Effector memory CD8-positive, alpha-beta T cell (primary cell): ENCODE data around the gene RCE1.
"Not testable (repeated sequence)": the region's sequence is repeated elsewhere in the genome, so short reads cannot be mapped to it uniquely, and the experiment has no call there.

Source experiments
- ATAC-seq: fragments of 150-1000 bp; cut with Tn5 transposase; replicated peaks from 2 replicates; pipeline ENCODE4 v1.10.0; 2021; ENCODE audit warnings: mild to moderate bottlenecking, moderate library complexity
- DNase-seq, 3 experiments: peaks; one replicate each; pipeline ENCODE4 v3.0.0; 2021
- H3K27ac Mint-ChIP-seq, 2 donors: one replicate each; pipeline ENCODE4 v1.8.0; 2022; ENCODE audit warnings: mild to moderate bottlenecking in 2 of 2, mixed read lengths in 2 of 2, moderate library complexity in 2 of 2
- H3K27me3 Mint-ChIP-seq, 2 donors: one replicate each; pipeline ENCODE4 v1.8.0; 2022; ENCODE audit warnings: mixed read lengths in 2 of 2
- H3K36me3 Mint-ChIP-seq: one replicate; pipeline ENCODE4 v1.8.0; 2022; ENCODE audit warnings: mild to moderate bottlenecking, moderate library complexity, mixed read lengths; ENCODE audit not compliant: insufficient read depth
- H3K4me1 Mint-ChIP-seq, 2 donors: one replicate each; pipeline ENCODE4 v1.8.0; 2022; ENCODE audit warnings: low read depth in 2 of 2, mixed read lengths in 2 of 2
- H3K4me3 Mint-ChIP-seq, 2 donors: one replicate each; pipeline ENCODE4 v1.8.0; 2022; ENCODE audit warnings: mild to moderate bottlenecking in 2 of 2, mixed read lengths in 2 of 2, moderate library complexity in 2 of 2
- H3K9me3 Mint-ChIP-seq, 2 donors: one replicate each; pipeline ENCODE4 v1.8.0; 2022; ENCODE audit warnings: mixed read lengths in 2 of 2
- total RNA-seq, 9 experiments: gene quantifications; one replicate each; lab custom pipeline; 2026; lab: John Stamatoyannopoulos, UW

Gene RCE1, protein sequence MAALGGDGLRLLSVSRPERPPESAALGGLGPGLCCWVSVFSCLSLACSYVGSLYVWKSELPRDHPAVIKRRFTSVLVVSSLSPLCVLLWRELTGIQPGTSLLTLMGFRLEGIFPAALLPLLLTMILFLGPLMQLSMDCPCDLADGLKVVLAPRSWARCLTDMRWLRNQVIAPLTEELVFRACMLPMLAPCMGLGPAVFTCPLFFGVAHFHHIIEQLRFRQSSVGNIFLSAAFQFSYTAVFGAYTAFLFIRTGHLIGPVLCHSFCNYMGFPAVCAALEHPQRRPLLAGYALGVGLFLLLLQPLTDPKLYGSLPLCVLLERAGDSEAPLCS
- 20.7 to 32.5 (median 27.4) reads per million in 9 experiments for total RNA-seq

DNA sequence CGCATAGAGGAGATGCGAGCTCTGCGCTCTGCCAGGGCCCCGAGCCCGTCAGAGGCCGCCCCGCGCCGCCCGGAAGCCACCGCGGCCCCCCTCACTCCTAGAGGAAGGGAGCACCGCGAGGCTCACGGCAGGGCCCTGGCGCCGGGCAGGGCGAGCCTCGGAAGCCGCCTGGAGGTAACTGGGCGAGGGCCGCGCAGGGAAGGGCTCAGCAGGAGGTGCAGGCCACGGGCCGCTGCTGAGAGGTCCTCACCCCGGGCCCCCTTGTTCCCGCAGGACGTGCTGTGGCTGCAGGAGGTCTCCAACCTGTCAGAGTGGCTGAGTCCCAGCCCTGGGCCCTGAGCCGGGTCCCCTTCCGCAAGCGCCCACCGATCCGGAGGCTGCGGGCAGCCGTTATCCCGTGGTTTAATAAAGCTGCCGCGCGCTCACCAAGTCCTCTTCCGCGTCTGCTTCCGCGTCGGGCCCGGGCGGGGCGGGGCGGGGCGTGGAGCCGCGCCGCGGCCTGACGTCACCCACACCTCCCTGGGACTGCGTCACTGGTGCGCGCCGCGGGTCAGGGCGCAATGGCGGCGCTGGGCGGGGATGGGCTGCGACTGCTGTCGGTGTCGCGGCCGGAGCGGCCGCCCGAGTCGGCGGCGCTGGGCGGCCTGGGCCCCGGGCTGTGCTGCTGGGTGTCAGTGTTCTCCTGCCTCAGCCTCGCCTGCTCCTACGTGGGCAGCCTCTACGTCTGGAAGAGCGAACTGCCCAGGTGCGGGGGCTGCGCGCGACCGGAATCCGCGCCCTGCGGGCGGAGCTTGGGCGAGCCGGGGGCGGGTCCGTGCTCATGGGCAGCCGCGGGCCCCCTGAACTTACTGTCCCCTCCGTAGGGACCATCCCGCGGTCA is at the start of gene RCE1:
TSS of gene RCE1 (plus strand) at position 546 of the 880 bp plus-strand sequence. CDS start at position 561, 15 bp downstream.
- ATAC-seq: peak; percentile 89

DNA sequence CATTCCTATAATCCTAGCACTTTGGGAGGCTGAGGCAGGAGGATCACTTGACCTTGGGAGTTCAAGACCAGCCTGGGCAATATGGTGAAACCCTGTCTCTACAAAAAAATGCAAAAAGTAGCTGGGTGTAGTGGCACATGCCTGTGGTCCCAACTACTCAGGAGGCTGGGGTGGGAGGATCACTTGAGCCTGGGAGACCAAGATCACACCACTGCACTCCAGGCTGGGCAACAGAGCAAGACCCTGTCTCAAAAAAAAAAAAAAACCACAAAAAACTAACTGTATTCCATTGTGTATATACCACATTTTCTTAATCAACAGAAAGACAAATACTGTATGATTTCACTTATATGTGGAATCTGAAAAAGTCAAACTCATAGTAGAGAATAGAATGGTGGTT is 43.4 kb upstream of the RCE1 start:
- H3K27ac Mint-ChIP-seq, H3K36me3 Mint-ChIP-seq, H3K4me1 Mint-ChIP-seq, H3K4me3 Mint-ChIP-seq, H3K9me3 Mint-ChIP-seq, ATAC-seq, H3K27me3 Mint-ChIP-seq, DNase-seq: not testable (repeated sequence)

More for the DNA sequence above, at the start of gene RCE1:
- Mint-ChIP-seq H3K36me3 (peaks cover 35% of the 10 kb centered on the region), H3K27me3 (no peaks in the 10 kb centered on the region), H3K4me1 (peaks cover 41 to 46% of the 10 kb centered on the region in 2 donors), H3K9me3 (no peaks in the 10 kb centered on the region), H3K27ac (peak within 1 kb of the TSS; percentile 98), H3K4me3 (peak within 1 kb of the TSS; percentile 97)
- DNase-seq: peak; percentile 83 to 92 (median 89)

DNA sequence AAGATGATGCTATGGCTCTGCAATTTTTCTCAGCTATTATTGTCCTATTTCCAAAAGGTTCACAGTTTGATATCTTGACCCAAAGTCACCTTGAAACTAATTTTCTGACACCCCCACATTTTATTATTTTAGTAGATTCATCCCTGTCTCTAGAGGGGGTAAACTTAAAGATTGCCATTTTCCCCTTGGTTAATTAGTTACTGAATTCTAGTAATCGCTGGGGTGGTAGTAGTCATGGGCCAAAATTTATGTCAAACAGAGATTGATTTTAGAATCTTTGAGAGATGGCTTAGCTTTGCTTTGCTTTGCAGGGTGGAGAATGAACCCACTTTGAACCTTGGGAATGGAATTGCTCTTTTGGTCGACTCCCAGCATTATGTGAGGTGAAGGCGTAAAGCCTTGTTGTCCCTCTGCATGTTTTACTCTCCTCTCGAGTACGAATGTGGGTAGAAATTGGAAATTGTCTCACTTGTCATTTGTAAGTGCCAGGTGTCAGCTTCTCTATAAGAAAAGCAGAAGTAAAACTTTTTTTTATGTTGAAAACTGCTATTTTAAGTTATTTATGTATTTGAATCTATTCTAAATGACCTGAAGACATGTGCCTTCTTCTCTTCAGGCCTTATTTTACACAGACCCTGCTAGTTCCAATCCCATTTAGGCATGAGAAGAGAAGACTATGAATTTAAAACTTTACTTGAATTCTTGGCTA is 42.4 kb upstream of the RCE1 start:
- Mint-ChIP-seq H3K36me3 (peaks cover 5% of the 10 kb centered on the region), H3K4me3 (no peak overlapping the region), H3K9me3 (no peaks in the 10 kb centered on the region), H3K4me1 (no peaks in the 10 kb centered on the region), H3K27ac (no peak overlapping the region), H3K27me3 (no peaks in the 10 kb centered on the region)
- no peak for DNase-seq
- ATAC-seq: no peak

DNA sequence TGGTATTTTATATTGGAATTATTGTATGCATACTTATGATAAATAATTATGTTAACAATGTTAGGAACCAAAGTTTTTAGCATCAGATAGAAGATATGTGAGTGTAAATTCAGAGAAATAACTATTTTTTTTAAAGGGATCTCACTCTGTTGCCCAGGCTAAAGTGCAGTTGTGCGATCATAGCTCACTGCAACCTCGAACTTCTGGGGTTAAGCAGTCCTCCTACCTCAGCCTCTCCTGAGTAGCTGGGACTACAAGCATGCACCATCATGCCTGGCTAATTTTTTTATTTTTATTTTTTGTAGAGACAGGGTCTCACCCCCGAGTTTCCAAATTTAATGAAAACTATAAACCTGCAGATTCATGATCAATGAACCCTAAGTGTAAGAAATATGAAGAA is 33.6 kb upstream of the RCE1 start:
- Mint-ChIP-seq H3K4me1 (no peaks in the 10 kb centered on the region), H3K27ac (no peak overlapping the region), H3K9me3 (no peaks in the 10 kb centered on the region), H3K4me3 (no peak overlapping the region), H3K36me3 (no peaks in the 10 kb centered on the region), H3K27me3 (no peaks in the 10 kb centered on the region)
- DNase-seq (no peak), ATAC-seq (no peak)

DNA sequence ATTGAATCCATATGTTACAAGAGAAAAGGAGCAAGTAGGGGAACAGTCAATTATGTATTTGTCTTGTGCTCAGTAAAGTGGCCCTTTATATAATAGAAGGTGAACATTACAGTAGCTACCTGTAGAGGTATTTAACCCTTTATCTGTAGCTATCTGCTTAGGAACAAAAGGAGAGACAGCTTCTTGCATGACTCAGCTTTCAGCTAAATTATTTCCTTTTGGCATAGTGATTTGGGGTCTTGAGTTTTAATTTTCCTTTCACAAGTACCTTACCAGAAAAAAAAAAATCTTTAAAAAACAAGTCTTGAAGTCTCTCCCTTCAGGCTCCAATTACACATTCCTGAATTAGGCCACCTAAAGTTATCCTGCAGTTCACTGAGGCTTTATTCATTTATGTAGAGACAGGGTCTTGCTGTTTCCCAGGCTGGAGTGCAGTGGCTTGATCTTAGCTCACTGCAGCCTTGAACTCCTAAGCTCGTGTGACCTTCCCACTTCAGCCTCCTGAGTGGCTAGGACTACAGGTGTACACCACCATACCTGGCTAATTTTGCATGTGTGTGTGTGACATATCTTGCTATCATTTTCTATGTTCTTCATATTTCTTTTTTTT is 32.6 kb upstream of the RCE1 start:
- Mint-ChIP-seq H3K36me3 (no peaks in the 10 kb centered on the region), H3K4me1 (no peaks in the 10 kb centered on the region), H3K27ac (no peak overlapping the region), H3K9me3 (no peaks in the 10 kb centered on the region), H3K27me3 (no peaks in the 10 kb centered on the region), H3K4me3 (no peak overlapping the region)
- DNase-seq: no peak
- no peak for ATAC-seq

DNA sequence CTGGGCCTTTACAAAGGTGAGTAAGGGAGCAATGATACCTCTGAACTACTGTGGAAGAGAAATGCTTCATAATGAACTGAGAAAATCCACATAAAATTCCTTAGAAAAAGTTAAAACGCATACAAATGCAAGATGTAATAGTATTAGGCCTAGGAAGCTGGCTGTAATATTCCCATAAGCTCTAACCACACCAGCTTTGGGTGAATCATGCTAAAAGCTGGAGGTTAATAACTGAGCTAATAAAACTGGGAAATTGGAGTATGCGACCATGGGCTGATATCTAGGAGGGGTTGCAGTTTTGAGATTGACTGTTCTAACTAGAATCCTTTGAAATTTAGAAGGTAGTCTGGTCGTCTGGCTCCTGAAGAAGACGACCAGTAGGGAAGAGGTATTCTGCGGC is 28.6 kb upstream of the RCE1 start:
- no peak overlapping the region for H3K27ac Mint-ChIP-seq
- no peak for ATAC-seq
- no peaks in the 10 kb centered on the region for H3K27me3 Mint-ChIP-seq

DNA sequence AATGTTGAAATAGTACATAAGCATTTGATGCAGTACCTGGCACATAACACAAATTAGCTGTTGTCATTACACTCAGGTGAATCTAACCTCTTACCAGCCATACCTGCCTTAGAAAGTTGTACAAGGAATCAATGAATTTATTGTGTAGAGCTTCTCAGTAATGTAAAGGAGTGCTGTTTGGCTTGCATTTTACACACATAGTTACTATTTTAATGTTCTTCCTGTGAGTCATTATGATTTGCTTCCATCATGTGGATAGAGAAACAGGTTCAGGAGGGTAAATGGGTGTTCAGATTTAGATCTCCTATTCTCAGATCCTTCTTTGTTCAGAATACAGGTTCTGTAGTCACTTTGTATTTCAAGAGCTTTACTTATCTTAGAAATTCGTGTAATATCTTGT is 27.6 kb upstream of the RCE1 start:
- H3K36me3 Mint-ChIP-seq: peaks cover 8% of the 10 kb centered on the region
- no peaks in the 10 kb centered on the region for H3K27me3 Mint-ChIP-seq
- ATAC-seq (no peak), DNase-seq (no peak)
- no peaks in the 10 kb centered on the region for H3K9me3 Mint-ChIP-seq
- H3K4me1 Mint-ChIP-seq: no peaks in the 10 kb centered on the region
- H3K4me3 Mint-ChIP-seq: no peak overlapping the region
- H3K27ac Mint-ChIP-seq: no peak overlapping the region

More for the DNA sequence above, 28.6 kb upstream of the RCE1 start:
- Mint-ChIP-seq H3K9me3 (no peaks in the 10 kb centered on the region), H3K4me3 (no peak overlapping the region), H3K4me1 (no peaks in the 10 kb centered on the region), H3K36me3 (peaks cover 6% of the 10 kb centered on the region)
- DNase-seq: no peak

DNA sequence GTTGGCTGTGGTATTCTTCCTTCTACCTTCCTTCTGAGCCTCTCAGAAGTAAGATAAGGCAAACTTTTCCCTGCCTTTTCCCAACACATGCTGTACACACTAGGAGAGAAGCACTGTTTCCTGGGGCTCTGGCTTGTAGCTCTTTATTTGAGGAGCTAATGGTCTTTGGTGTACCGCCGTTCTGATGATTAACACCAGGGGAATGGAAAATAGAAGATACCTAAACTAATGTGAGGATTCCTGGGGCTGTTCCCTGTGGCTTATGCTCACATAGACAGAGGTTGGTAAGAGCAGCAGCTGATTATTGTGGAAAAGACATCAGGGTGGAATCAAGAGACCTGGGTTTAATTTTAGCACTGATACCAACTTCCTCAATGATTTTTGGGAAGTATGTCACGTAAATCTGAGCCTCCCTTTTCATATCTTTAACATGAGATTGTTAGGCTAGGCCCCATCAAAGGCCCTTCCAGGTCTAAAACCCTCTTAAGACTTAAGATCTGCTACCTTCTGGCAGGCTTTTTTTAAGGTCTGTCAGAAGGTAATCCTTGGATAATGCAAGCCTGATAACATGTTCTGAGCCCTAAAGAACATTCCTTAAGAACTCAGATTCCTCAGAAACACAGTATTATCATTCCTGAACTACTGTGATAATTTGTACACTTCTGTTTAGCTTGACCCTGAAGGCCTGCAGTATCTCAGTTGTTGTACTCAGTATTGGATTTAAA is 24.8 kb upstream of the RCE1 start:
- H3K27me3 Mint-ChIP-seq: no peaks in the 10 kb centered on the region

DNA sequence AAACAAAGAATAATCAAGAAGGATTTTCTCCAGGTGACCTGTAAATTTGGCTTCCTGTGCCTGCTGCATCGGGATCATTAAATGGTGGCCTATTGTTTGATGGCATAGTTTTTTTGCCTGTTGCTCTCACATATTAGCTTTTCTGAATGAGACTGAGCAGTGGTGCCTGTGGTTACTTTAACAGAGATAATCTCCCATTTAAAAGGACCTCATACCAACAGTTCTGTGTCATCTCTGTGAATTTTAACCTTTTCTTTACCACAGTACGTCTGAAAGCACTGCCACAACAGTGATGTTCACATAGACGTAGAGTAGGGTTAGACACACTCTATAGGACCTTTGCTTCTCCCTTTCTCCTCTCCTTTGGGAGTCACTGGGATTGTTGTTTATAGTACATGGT is 22.9 kb upstream of the RCE1 start:
- Mint-ChIP-seq H3K9me3 (no peaks in the 10 kb centered on the region), H3K27me3 (no peaks in the 10 kb centered on the region), H3K4me3 (no peak overlapping the region), H3K36me3 (peaks cover 8% of the 10 kb centered on the region), H3K4me1 (no peaks in the 10 kb centered on the region), H3K27ac (no peak overlapping the region)
- no peak for DNase-seq
- no peak for ATAC-seq

More for the DNA sequence above, 24.8 kb upstream of the RCE1 start:
- ATAC-seq: no peak
- no peak for DNase-seq
- H3K9me3 Mint-ChIP-seq: no peaks in the 10 kb centered on the region
- no peak overlapping the region for H3K4me3 Mint-ChIP-seq
- H3K36me3 Mint-ChIP-seq: peaks cover 8% of the 10 kb centered on the region
- H3K4me1 Mint-ChIP-seq: no peaks in the 10 kb centered on the region
- H3K27ac Mint-ChIP-seq: no peak overlapping the region

DNA sequence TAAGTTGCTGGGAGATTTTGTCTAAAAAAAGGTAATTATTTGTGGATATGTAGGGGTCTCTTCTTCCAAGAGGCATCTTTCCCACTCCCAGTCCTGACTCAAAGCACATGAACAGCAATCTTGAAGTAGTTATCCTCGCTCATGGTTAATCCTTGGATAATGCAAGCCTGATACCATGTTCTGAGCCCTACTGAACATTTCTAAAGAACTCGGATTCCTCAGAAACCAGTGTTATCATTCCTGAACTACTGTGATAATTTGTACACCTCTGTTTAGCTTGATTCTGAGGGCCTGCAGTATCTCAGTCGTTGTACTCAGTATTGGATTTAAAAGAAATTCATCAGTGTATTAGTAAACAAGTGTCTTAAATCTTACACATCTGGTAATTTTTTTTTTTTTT is 22.3 kb upstream of the RCE1 start:
- Mint-ChIP-seq H3K4me3 (no peak overlapping the region), H3K36me3 (peaks cover 10% of the 10 kb centered on the region), H3K9me3 (no peaks in the 10 kb centered on the region), H3K27me3 (no peaks in the 10 kb centered on the region), H3K4me1 (no peaks in the 10 kb centered on the region), H3K27ac (no peak overlapping the region)
- DNase-seq (no peak), ATAC-seq (no peak)

DNA sequence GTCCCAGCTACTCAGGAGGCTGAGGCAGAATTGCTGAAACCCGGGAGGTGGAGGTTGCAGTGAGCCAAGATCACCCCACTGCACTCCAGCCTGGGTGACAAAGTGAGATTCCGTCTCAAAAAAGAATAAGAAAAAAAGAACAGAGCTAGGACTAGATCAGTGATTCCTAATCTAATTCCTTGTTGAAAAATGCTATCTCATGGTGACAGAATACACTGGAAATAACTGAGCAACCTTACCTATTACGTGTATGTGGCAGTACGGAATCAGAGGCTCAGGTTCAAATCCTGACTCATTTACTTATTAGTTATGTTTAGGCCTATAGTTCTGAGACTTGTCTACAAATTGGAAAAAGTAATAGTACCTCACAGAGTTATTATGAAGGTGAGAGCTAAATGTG is 19.5 kb upstream of the RCE1 start:
- no peak overlapping the region for H3K4me3 Mint-ChIP-seq
- no peak for DNase-seq
- no peaks in the 10 kb centered on the region for H3K27me3 Mint-ChIP-seq

DNA sequence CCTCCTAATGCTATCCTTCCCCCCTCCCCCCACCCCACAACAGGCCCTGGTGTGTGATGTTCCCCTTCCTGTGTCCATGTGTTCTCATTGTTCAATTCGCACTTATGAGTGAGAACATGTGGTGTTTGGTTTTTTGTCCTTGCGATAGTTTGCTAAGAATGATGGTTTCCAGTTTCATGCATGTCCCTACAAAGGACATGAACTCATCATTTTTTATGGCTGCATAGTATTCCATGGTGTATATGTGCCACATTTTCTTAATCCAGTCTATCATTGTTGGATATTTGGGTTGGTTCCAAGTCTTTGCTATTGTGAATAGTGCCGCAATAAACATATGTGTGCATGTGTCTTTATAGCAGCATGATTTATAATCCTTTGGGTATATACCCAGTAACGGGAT is 18.7 kb upstream of the RCE1 start:
- not testable (repeated sequence) for H3K4me1 Mint-ChIP-seq, H3K27me3 Mint-ChIP-seq, H3K4me3 Mint-ChIP-seq, ATAC-seq, H3K9me3 Mint-ChIP-seq, H3K36me3 Mint-ChIP-seq, DNase-seq, H3K27ac Mint-ChIP-seq

More for the DNA sequence above, 19.5 kb upstream of the RCE1 start:
- Mint-ChIP-seq H3K27ac (no peak overlapping the region), H3K9me3 (no peaks in the 10 kb centered on the region), H3K4me1 (no peaks in the 10 kb centered on the region), H3K36me3 (peaks cover 11% of the 10 kb centered on the region)
- ATAC-seq: no peak

DNA sequence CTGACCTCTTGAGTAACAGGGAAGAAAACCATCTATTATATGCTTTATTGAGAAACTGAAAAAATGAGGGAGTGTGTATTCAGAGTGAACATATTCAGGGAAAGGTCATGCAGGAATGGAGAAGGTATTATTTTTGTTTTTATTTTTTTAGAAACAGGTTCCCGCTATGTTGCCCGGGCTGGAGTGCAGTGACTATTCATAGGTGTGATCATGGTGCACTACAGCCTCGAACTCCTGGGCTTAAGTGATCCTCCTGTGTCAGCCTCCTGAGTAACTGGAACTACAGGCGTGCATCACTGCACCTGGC is 8.7 kb upstream of the RCE1 start:
- Mint-ChIP-seq H3K4me3 (no peak overlapping the region), H3K27ac (peak overlapping the region; percentile 5 to 42), H3K36me3 (peaks cover 8% of the 10 kb centered on the region), H3K9me3 (no peaks in the 10 kb centered on the region), H3K4me1 (peaks cover 10% of the 10 kb centered on the region in 2 donors), H3K27me3 (no peaks in the 10 kb centered on the region)
- DNase-seq (no peak), ATAC-seq (no peak)
